ENCODE results near the gene PORCN. TPM values are rescaled to one million over a fixed set of nuclear protein-coding genes. Genes with fewer than 3 reads are reported as not detected.

The PORCN gene
- total and polyA plus RNA-seq, 2 donors (not counting 3 experiments of a cell fraction or from before 2014, with no cell fraction given): 7.6 to 21.0 TPM

- H3K36me3 ChIP-seq (ENCODE audit: control insufficient read depth in 2 of 2, extremely low read depth in 1 of 2, insufficient read depth in 2 of 2, low read length in 2 of 2): no peaks in the 10 kb centered on the region
- H3K9me1 ChIP-seq (replicated peaks; ENCODE audit: control insufficient read depth, extremely low read depth, insufficient read depth, low read length): no peaks in the 10 kb centered on the region
- H3K4me1 ChIP-seq (ENCODE audit: control insufficient read depth, extremely low read depth, insufficient read depth, low read length): peaks cover 7% of the 10 kb centered on the region
- no peaks in the 10 kb centered on the region for H3K9me3 ChIP-seq (replicated peaks; ENCODE audit: control insufficient read depth, insufficient read depth, low read length)
- DNase-seq (ENCODE audit: low read depth, low spot score): no peak
- H3K27ac ChIP-seq (ENCODE audit: insufficient read depth, low read depth, low read length): no peak overlapping the region
- no peaks in the 10 kb centered on the region for H3K79me2 ChIP-seq (ENCODE audit: control insufficient read depth, insufficient read depth, low read length)
- FAIRE-seq: no peak
- no peak overlapping the region for H3K4me2 ChIP-seq (ENCODE audit: insufficient read depth, low read length)
- intact Hi-C loops (cut with micrococcal nuclease): no loop called here
- ChIA-PET CTCF (interaction anchor here (3.0 kb wide), 1 partner anchor 409 kb away, joined by 40 read pairs; no protein-coding TSS in a partner anchor), POLR2A (no interaction called here)
- no TSS peak for BruUV-seq (replicated peaks)
- no peak for TF ChIP-seq CTCF (IDR thresholded peaks at IDR 0.05; ENCODE audit: extremely low read depth in 1 of 2, insufficient read depth in 1 of 2, low read depth in 1 of 2, low read length in 2 of 2)
- TF ChIP-seq POLR2AphosphoS5 (IDR thresholded peaks at IDR 0.05; ENCODE audit: insufficient read depth, low read depth, low read length): no peak
- peak; percentile 57 for TF ChIP-seq FOS (IDR thresholded peaks at IDR 0.05; ENCODE audit: borderline replicate concordance, insufficient read depth, low read length)
- dilution Hi-C loops (cut with MboI; ENCODE audit: extremely low pct_ligation_motif_present, low sequenced_read_pairs): no loop called here
- no peaks in the 10 kb centered on the region for H4K20me1 ChIP-seq (replicated peaks; ENCODE audit: control insufficient read depth, extremely low read depth, insufficient read depth, low read length)
- H3K27me3 ChIP-seq (ENCODE audit: control insufficient read depth in 2 of 2, insufficient read depth in 2 of 2, low read length in 2 of 2): no peaks in the 10 kb centered on the region
- H2AFZ ChIP-seq (ENCODE audit: low read depth, low read length): no peak overlapping the region
- no peak overlapping the region for H3K9ac ChIP-seq (replicated peaks; ENCODE audit: extremely low read depth, insufficient read depth, low read length)
- H3K4me3 ChIP-seq (replicated peaks in 1 of 3; ENCODE audit: insufficient read depth in 1 of 3, low read depth in 1 of 3, low read length in 3 of 3): no peak overlapping the region
These were observed 16.4 kb upstream of the PORCN start for GRCh38 chrX:48492293-48492910.

- Histone ChIP-seq H3K4me1 (ENCODE audit: control insufficient read depth, extremely low read depth, insufficient read depth, low read length) (peaks cover 14% of the 10 kb centered on the region), H3K27me3 (ENCODE audit: control insufficient read depth in 2 of 2, insufficient read depth in 2 of 2, low read length in 2 of 2) (no peaks in the 10 kb centered on the region), H3K4me3 (replicated peaks in 1 of 3; ENCODE audit: insufficient read depth in 1 of 3, low read depth in 1 of 3, low read length in 3 of 3) (no peak overlapping the region), H3K9me1 (replicated peaks; ENCODE audit: control insufficient read depth, extremely low read depth, insufficient read depth, low read length) (no peaks in the 10 kb centered on the region), H2AFZ (ENCODE audit: low read depth, low read length) (no peak overlapping the region), H4K20me1 (replicated peaks; ENCODE audit: control insufficient read depth, extremely low read depth, insufficient read depth, low read length) (no peaks in the 10 kb centered on the region), H3K79me2 (ENCODE audit: control insufficient read depth, insufficient read depth, low read length) (no peaks in the 10 kb centered on the region), H3K27ac (ENCODE audit: insufficient read depth, low read depth, low read length) (no peak overlapping the region), H3K36me3 (ENCODE audit: control insufficient read depth in 2 of 2, extremely low read depth in 1 of 2, insufficient read depth in 2 of 2, low read length in 2 of 2) (no peaks in the 10 kb centered on the region), H3K4me2 (ENCODE audit: insufficient read depth, low read length) (no peak overlapping the region), H3K9me3 (replicated peaks; ENCODE audit: control insufficient read depth, insufficient read depth, low read length) (no peaks in the 10 kb centered on the region), H3K9ac (replicated peaks; ENCODE audit: extremely low read depth, insufficient read depth, low read length) (no peak overlapping the region)
- POLR2A ChIA-PET: no interaction called here
- no TSS peak for BruUV-seq (replicated peaks)
- TF ChIP-seq CTCF (IDR thresholded peaks at IDR 0.05; ENCODE audit: extremely low read depth in 1 of 2, insufficient read depth in 1 of 2, low read depth in 1 of 2, low read length in 2 of 2) (peak; percentile 18 to 20), JUN (IDR thresholded peaks at IDR 0.05; ENCODE audit: borderline replicate concordance, insufficient read depth, insufficient read length, low read depth) (no peak)
- intact Hi-C loops (cut with micrococcal nuclease): loop anchor here (1.0 kb wide), 1 partner anchor 411 kb away; no protein-coding TSS in a partner anchor
- dilution Hi-C loops (cut with MboI; ENCODE audit: extremely low pct_ligation_motif_present, low sequenced_read_pairs): no loop called here
- DNase-seq (ENCODE audit: low read depth, low spot score): peak; percentile 35
- CTCF ChIA-PET: interaction anchor here (0.5 to 3.0 kb wide), 5 partner anchors 20 to 467 kb away, joined by 3 to 40 read pairs (median 4); no protein-coding TSS in a partner anchor
- FAIRE-seq: peak; percentile 83
These were observed 14.9 kb upstream of the PORCN start for GRCh38 chrX:48493890-48494364.
